Measurements from ENCODE around the gene TP53BP2. TPM values are rescaled to one million over a fixed set of nuclear protein-coding genes. Genes with fewer than 3 reads are reported as not detected.

TP53BP2 gene
- total and polyA plus RNA-seq, 10 of the 15 experiments (the other 5 are each of a cell fraction or from before 2014, with no cell fraction given), result 1.6 to 13.7 (median 5.6) TPM

- TF ChIP-seq, protein P1, sequence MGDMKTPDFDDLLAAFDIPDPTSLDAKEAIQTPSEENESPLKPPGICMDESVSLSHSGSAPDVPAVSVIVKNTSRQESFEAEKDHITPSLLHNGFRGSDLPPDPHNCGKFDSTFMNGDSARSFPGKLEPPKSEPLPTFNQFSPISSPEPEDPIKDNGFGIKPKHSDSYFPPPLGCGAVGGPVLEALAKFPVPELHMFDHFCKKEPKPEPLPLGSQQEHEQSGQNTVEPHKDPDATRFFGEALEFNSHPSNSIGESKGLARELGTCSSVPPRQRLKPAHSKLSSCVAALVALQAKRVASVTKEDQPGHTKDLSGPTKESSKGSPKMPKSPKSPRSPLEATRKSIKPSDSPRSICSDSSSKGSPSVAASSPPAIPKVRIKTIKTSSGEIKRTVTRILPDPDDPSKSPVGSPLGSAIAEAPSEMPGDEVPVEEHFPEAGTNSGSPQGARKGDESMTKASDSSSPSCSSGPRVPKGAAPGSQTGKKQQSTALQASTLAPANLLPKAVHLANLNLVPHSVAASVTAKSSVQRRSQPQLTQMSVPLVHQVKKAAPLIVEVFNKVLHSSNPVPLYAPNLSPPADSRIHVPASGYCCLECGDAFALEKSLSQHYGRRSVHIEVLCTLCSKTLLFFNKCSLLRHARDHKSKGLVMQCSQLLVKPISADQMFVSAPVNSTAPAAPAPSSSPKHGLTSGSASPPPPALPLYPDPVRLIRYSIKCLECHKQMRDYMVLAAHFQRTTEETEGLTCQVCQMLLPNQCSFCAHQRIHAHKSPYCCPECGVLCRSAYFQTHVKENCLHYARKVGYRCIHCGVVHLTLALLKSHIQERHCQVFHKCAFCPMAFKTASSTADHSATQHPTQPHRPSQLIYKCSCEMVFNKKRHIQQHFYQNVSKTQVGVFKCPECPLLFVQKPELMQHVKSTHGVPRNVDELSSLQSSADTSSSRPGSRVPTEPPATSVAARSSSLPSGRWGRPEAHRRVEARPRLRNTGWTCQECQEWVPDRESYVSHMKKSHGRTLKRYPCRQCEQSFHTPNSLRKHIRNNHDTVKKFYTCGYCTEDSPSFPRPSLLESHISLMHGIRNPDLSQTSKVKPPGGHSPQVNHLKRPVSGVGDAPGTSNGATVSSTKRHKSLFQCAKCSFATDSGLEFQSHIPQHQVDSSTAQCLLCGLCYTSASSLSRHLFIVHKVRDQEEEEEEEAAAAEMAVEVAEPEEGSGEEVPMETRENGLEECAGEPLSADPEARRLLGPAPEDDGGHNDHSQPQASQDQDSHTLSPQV (IDR thresholded peaks at IDR 0.05), result no peak
- no peak for TF ChIP-seq SRF (IDR thresholded peaks at IDR 0.05; ENCODE audit: low read depth in 2 of 2, low read length in 2 of 2)
- TF ChIP-seq REST (IDR thresholded peaks at IDR 0.05; ENCODE audit: low read depth, low read length), result no peak
- TF ChIP-seq ZBED1 (IDR thresholded peaks at IDR 0.05; ENCODE audit: borderline replicate concordance), result no peak
- TF ChIP-seq SIX5 (IDR thresholded peaks at IDR 0.05; ENCODE audit: low read depth, low read length, severe bottlenecking), result no peak
- TF ChIP-seq POLR2A (IDR thresholded peaks at IDR 0.05; ENCODE audit: low read depth, low read length), result no peak
- TF ChIP-seq, protein P2, sequence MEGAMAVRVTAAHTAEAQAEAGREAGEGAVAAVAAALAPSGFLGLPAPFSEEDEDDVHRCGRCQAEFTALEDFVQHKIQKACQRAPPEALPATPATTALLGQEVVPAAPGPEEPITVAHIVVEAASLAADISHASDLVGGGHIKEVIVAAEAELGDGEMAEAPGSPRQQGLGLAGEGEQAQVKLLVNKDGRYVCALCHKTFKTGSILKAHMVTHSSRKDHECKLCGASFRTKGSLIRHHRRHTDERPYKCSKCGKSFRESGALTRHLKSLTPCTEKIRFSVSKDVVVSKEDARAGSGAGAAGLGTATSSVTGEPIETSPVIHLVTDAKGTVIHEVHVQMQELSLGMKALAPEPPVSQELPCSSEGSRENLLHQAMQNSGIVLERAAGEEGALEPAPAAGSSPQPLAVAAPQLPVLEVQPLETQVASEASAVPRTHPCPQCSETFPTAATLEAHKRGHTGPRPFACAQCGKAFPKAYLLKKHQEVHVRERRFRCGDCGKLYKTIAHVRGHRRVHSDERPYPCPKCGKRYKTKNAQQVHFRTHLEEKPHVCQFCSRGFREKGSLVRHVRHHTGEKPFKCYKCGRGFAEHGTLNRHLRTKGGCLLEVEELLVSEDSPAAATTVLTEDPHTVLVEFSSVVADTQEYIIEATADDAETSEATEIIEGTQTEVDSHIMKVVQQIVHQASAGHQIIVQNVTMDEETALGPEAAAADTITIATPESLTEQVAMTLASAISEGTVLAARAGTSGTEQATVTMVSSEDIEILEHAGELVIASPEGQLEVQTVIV (IDR thresholded peaks at IDR 0.05; ENCODE audit: borderline replicate concordance, partially characterized antibody), result no peak
- no peak for TF ChIP-seq FOXK2 (IDR thresholded peaks at IDR 0.05)
- no peak for TF ChIP-seq SMAD5 (IDR thresholded peaks at IDR 0.05; ENCODE audit: low read depth)
- no peak for TF ChIP-seq CREM (IDR thresholded peaks at IDR 0.05; ENCODE audit: low read depth)
- TF ChIP-seq LARP7 (IDR thresholded peaks at IDR 0.05), result peak; percentile 86
- TF ChIP-seq, protein P3, sequence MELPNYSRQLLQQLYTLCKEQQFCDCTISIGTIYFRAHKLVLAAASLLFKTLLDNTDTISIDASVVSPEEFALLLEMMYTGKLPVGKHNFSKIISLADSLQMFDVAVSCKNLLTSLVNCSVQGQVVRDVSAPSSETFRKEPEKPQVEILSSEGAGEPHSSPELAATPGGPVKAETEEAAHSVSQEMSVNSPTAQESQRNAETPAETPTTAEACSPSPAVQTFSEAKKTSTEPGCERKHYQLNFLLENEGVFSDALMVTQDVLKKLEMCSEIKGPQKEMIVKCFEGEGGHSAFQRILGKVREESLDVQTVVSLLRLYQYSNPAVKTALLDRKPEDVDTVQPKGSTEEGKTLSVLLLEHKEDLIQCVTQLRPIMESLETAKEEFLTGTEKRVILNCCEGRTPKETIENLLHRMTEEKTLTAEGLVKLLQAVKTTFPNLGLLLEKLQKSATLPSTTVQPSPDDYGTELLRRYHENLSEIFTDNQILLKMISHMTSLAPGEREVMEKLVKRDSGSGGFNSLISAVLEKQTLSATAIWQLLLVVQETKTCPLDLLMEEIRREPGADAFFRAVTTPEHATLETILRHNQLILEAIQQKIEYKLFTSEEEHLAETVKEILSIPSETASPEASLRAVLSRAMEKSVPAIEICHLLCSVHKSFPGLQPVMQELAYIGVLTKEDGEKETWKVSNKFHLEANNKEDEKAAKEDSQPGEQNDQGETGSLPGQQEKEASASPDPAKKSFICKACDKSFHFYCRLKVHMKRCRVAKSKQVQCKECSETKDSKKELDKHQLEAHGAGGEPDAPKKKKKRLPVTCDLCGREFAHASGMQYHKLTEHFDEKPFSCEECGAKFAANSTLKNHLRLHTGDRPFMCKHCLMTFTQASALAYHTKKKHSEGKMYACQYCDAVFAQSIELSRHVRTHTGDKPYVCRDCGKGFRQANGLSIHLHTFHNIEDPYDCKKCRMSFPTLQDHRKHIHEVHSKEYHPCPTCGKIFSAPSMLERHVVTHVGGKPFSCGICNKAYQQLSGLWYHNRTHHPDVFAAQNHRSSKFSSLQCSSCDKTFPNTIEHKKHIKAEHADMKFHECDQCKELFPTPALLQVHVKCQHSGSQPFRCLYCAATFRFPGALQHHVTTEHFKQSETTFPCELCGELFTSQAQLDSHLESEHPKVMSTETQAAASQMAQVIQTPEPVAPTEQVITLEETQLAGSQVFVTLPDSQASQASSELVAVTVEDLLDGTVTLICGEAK (IDR thresholded peaks at IDR 0.05; ENCODE audit: borderline replicate concordance), result no peak
- TF ChIP-seq MXI1 (IDR thresholded peaks at IDR 0.05; ENCODE audit: low read depth, low read length), result no peak; the same call in 1 of the 2 replicates
- no peak for TF ChIP-seq BRCA1 (IDR thresholded peaks at IDR 0.05; ENCODE audit: low read depth, low read length)
- no peak for TF ChIP-seq NR2C2 (IDR thresholded peaks at IDR 0.05; ENCODE audit: borderline replicate concordance, control insufficient read depth, insufficient read length, low read depth)
- TF ChIP-seq YBX1 (IDR thresholded peaks at IDR 0.05), result no peak
Observed at GRCh38 chr1:223845037-223845809, 524 bp downstream of the TP53BP2 start (continued).

All from GM12878 (cell line).